OCI-LY3 (cell line): ENCODE results near the gene SOWAHC.

Source experiments
- CTCF ChIP-seq: fragments of 200-600, 300-600 bp; sonication (generic); IDR thresholded peaks from 2 replicates; pipeline ENCODE4 v1.5.1; 2014; ENCODE audit warnings: antibody characterized with exemption, low read length, low read depth
- EZH2phosphoT487 ChIP-seq: fragments of 200-600 bp; shearing (Covaris generic); IDR thresholded peaks from 2 replicates; pipeline ENCODE4 v1.6.1; 2018; ENCODE audit warnings: antibody characterized with exemption, mixed run types, low read depth

DNA sequence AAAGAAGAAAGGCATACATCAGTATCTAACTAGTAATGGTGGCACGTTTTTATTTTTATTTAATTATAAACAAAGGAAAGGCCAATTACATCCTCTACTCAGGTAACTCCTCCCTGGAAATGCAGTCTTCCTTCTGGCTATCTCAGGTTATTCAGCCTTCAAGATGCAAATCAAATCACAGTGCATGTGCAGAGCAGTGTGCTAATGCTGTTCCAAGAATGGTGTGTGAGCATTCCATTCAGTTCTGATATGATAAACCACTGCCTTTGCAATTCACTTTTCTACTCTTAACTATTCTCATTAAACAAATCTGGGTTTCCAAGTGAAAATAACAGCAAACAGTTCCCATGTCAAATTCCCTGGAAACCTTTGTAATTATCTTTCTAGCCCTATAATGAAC lies 38.8 kb upstream of the SOWAHC start:
- TF ChIP-seq EZH2phosphoT487 (no peak), CTCF (no peak)
